Aorta (tissue), 5 donors: ENCODE measurements around the gene SUV39H1. TPM values are rescaled to one million over a fixed set of nuclear protein-coding genes. Genes with fewer than 3 reads are reported as not detected.

Experiments used
- ATAC-seq: fragments of 200-7000 bp; cut with Tn5 transposase; one replicate; pipeline ENCODE4 v1.9.1; 2022; ENCODE audit warnings: moderate library complexity; ENCODE audit not compliant: low FRiP score
- DNase-seq, 2 donors: peaks; one replicate each; pipeline ENCODE4 v3.0.0-alpha.2; 2020
- H3K27ac ChIP-seq, 2 donors: one replicate each; pipeline ENCODE4 v1.5.1; 2013; ENCODE audit warnings: low read length in 2 of 2, mild to moderate bottlenecking in 2 of 2, moderate library complexity in 2 of 2, control low read depth in 1 of 2, inconsistent platforms in 1 of 2, low read depth in 1 of 2
- H3K27me3 ChIP-seq, 2 donors: one replicate each; pipeline ENCODE4 v1.6.1; 2013; ENCODE audit warnings: control low read depth in 1 of 2, low read length in 1 of 2, mild to moderate bottlenecking in 1 of 2, moderate library complexity in 1 of 2; ENCODE audit not compliant: insufficient read depth in 2 of 2, control insufficient read depth in 1 of 2
- H3K36me3 ChIP-seq, 2 donors: one replicate each; pipeline ENCODE4 v1.6.1; 2013; ENCODE audit warnings: control low read depth in 1 of 2, low read length in 1 of 2, mild to moderate bottlenecking in 1 of 2; ENCODE audit not compliant: insufficient read depth in 2 of 2, control insufficient read depth in 1 of 2
- H3K4me1 ChIP-seq, 2 donors: one replicate each; pipeline ENCODE4 v1.6.1; 2013; ENCODE audit warnings: low read length in 2 of 2, control low read depth in 1 of 2, mild to moderate bottlenecking in 1 of 2, moderate library complexity in 1 of 2; ENCODE audit not compliant: insufficient read depth in 2 of 2, control insufficient read depth in 1 of 2
- H3K4me3 ChIP-seq, 2 donors: one replicate each; pipeline ENCODE4 v1.5.1; 2013; ENCODE audit warnings: low read length in 2 of 2, control low read depth in 1 of 2, mild to moderate bottlenecking in 1 of 2
- H3K9me3 ChIP-seq: one replicate; pipeline ENCODE4 v1.6.1; 2013; ENCODE audit warnings: mild to moderate bottlenecking, low read length; ENCODE audit not compliant: control insufficient read depth
- WGBS, 2 donors: extraction: QIAGEN DNeasy Blood & Tissue Kit; methylation state at CpG; one replicate each; pipeline ENCODE4 v1.1.7; 2013; 5-methylcytosine and 5-hydroxymethylcytosine counted together
- intact Hi-C, 2 donors: fragments of 100-400 bp; cut with DNase I; formaldehyde crosslinking; loops; one replicate each; pipeline versions ENCODE4 v1.14.2 to v1.15.0; 2022
- polyA plus RNA-seq, 2 donors: library from polyadenylated mRNA; stranded (reverse); fragments of 200-250 nt; gene quantifications; one replicate each; pipeline ENCODE4 v1.2.3, GENCODE V29; 2013
- total RNA-seq, 2 donors: library from RNA; stranded (reverse); fragmentation: NEBNext Ultra II Directional; extraction: Animal tissue kit (Norgen Biotek cat#: 25700); gene quantifications; one replicate each; pipeline ENCODE4 v1.2.1, GENCODE V29; 2021
- donor health status: healthy with polysubstance abuse.
- donor health status: Bipolar disorder and iron deficiency.
- donor health status: DM: no; HTN: no; CAD: no.
- donor health status: DM: no; HTN: no; CAD: no.
- donor health status: DM: yes; HTN: yes; CAD: no.

SUV39H1 gene
- total and polyA plus RNA-seq, 4 donors: 0.88 to 3.2 (median 2.8) TPM

GRCh38 chrX:48703642-48704481 is 7.3 kb downstream of the SUV39H1 start:
- 43 to 44% methylated on average over 4 of the region's 4 CpGs for WGBS, 2 donors
- no peak overlapping the region for H3K27ac ChIP-seq
- no peaks in the 10 kb centered on the region for H3K9me3 ChIP-seq
- no peak overlapping the region for H3K4me3 ChIP-seq
- H3K4me1 ChIP-seq: no peaks in the 10 kb centered on the region
- intact Hi-C loops: no loop called here
- no peaks in the 10 kb centered on the region for H3K36me3 ChIP-seq
- DNase-seq (no peak), ATAC-seq (no peak)
- no peaks in the 10 kb centered on the region for H3K27me3 ChIP-seq

- Histone ChIP-seq H3K9me3 (no peaks in the 10 kb centered on the region), H3K27me3 (no peaks in the 10 kb centered on the region), H3K4me3 (no peak overlapping the region), H3K27ac (no peak overlapping the region), H3K36me3 (no peaks in the 10 kb centered on the region), H3K4me1 (no peaks in the 10 kb centered on the region)
- no peak for DNase-seq
- intact Hi-C loops: no loop called here
- WGBS, 2 donors: 78 to 90% methylated on average over 12 of the region's 12 CpGs
- ATAC-seq: no peak
These were observed 9.3 kb downstream of the SUV39H1 start for GRCh38 chrX:48705871-48706270.

- ATAC-seq: no peak
- H3K4me3 ChIP-seq: no peak overlapping the region
These were observed 13.1 kb downstream of the SUV39H1 start for GRCh38 chrX:48709522-48710112.

GRCh38 chrX:48711162-48711928 is 14.8 kb downstream of the SUV39H1 start:
- intact Hi-C loops: no loop called here
- Histone ChIP-seq H3K27me3 (no peaks in the 10 kb centered on the region), H3K9me3 (no peaks in the 10 kb centered on the region), H3K27ac (no peak overlapping the region), H3K36me3 (no peaks in the 10 kb centered on the region), H3K4me3 (no peak overlapping the region), H3K4me1 (no peaks in the 10 kb centered on the region)
- no peak for ATAC-seq
- WGBS, 2 donors: 63 to 74% methylated on average over 9 of the region's 9 CpGs
- no peak for DNase-seq

More at GRCh38 chrX:48709522-48710112, 13.1 kb downstream of the SUV39H1 start:
- Histone ChIP-seq H3K9me3 (no peaks in the 10 kb centered on the region), H3K4me1 (no peaks in the 10 kb centered on the region), H3K36me3 (no peaks in the 10 kb centered on the region), H3K27me3 (no peaks in the 10 kb centered on the region), H3K27ac (no peak overlapping the region)
- intact Hi-C loops: no loop called here
- WGBS, 2 donors: 89 to 96% methylated on average over 7 of the region's 7 CpGs
- DNase-seq: no peak

GRCh38 chrX:48711929-48712505 is 15.5 kb downstream of the SUV39H1 start:
- intact Hi-C loops: no loop called here

GRCh38 chrX:48713847-48714246 is 17.3 kb downstream of the SUV39H1 start:
- intact Hi-C loops: no loop called here
- Histone ChIP-seq H3K36me3 (no peaks in the 10 kb centered on the region), H3K4me1 (no peaks in the 10 kb centered on the region), H3K9me3 (no peaks in the 10 kb centered on the region), H3K4me3 (no peak overlapping the region), H3K27me3 (no peaks in the 10 kb centered on the region), H3K27ac (no peak overlapping the region)
- no peak for DNase-seq
- ATAC-seq: no peak
- WGBS, 2 donors: 87 to 98% methylated on average over 2 of the region's 2 CpGs

More at GRCh38 chrX:48711929-48712505, 15.5 kb downstream of the SUV39H1 start:
- Histone ChIP-seq H3K4me1 (no peaks in the 10 kb centered on the region), H3K9me3 (no peaks in the 10 kb centered on the region), H3K27ac (peak overlapping the region in 1 of 2 donors; percentile 42), H3K27me3 (no peaks in the 10 kb centered on the region), H3K4me3 (no peak overlapping the region), H3K36me3 (no peaks in the 10 kb centered on the region)
- DNase-seq: no peak
- 71 to 74% methylated on average over 7 of the region's 7 CpGs for WGBS, 2 donors
- ATAC-seq: no peak

DNA sequence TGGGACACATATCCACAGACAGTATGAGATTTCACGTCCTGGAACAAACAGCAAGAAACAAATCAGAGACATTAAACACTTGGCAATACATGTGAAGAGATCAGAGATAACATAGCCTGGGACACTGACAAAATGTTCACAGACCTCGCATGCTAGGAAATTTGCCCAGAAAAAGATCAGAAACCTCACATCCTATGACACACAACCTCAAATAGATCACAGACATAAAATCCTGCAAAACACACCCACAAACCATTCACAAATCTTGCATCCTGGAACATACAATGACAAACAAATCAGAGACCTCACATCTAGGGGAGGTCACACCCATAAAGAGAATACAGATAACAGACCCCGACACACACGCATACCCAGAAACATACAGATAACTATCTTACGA is 18.0 kb downstream of the SUV39H1 start:
- DNase-seq (no peak), ATAC-seq (no peak)
- Histone ChIP-seq H3K36me3 (no peaks in the 10 kb centered on the region), H3K4me3 (no peak overlapping the region), H3K27me3 (no peaks in the 10 kb centered on the region), H3K9me3 (no peaks in the 10 kb centered on the region), H3K27ac (no peak overlapping the region), H3K4me1 (no peaks in the 10 kb centered on the region)
- 81% methylated on average over 5 of the region's 5 CpGs for WGBS, 2 donors
- intact Hi-C loops: no loop called here

DNA sequence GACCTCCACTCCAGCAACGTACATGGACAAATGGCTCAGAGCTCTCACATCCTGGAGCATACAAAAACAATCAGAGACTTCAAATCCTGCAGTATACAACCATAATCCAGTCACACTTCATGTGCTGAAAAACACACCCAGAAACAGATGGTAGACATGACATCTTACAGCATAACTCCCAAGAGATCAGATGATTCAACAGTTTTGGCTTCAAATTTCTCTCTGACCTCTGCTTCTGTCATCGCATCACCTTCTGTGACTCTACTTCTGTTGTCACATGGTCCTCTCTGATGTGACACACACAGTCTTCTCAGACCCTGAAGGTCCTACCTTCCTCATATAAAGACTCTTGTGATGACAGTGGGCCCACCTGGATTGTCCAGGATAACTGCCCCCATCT is 18.5 kb downstream of the SUV39H1 start:
- intact Hi-C loops: no loop called here
- Histone ChIP-seq H3K9me3 (no peaks in the 10 kb centered on the region), H3K4me1 (no peaks in the 10 kb centered on the region), H3K4me3 (no peak overlapping the region), H3K27ac (no peak overlapping the region), H3K36me3 (no peaks in the 10 kb centered on the region), H3K27me3 (no peaks in the 10 kb centered on the region)
- 60 to 73% methylated on average over 2 of the region's 2 CpGs for WGBS, 2 donors
- no peak for DNase-seq
- ATAC-seq: no peak
